Endothelial cell of umbilical vein (primary cell): Measurements from ENCODE around the gene RNF113B. TPM values are rescaled to one million over a fixed set of nuclear protein-coding genes. Genes with fewer than 3 reads are reported as not detected.

Experiments
- BruUV-seq: library from RNA; stranded (reverse); fragments of 400-500 nt; replicated peaks from 2 replicates; lab custom pipeline; 2021; lab: Mats Ljungman, UMichigan
- CTCF ChIA-PET: fragments of 300-600, 350-600 bp; sonication (Branson Sonifier 250); formaldehyde crosslinking; loops from one replicate; lab custom pipeline; 2021; ENCODE audit warnings: antibody characterized with exemption, inconsistent platforms; lab: Charles Lee
- POLR2A ChIA-PET: fragments of 300-600, 350-600 bp; sonication (Branson Sonifier 250); formaldehyde crosslinking; loops from one replicate; lab custom pipeline; 2021; ENCODE audit warnings: antibody characterized with exemption, inconsistent platforms; lab: Charles Lee
- DNase-seq: peaks from one replicate; pipeline ENCODE4 v3.0.0-alpha.2; 2011; ENCODE audit warnings: low read depth, low spot score
- FAIRE-seq: peaks from 2 replicates; lab custom pipeline; 2011; peaks lifted over from hg19 to GRCh38; lab: Jason Lieb, UNC
- H2AFZ ChIP-seq: 2 replicates; pipeline ENCODE4 v1.6.0; 2012; ENCODE audit warnings: low read depth, low read length, control low read depth, inconsistent platforms
- H3K27ac ChIP-seq: 2 replicates; pipeline ENCODE4 v1.5.1; 2011; ENCODE audit warnings: low read depth, mild to moderate bottlenecking, control low read depth, low read length, moderate library complexity; ENCODE audit not compliant: insufficient read depth
- H3K27me3 ChIP-seq, 2 experiments: 2 replicates each; pipeline versions ENCODE4 v1.6.0 to v1.6.1; 2011; ENCODE audit warnings: low read length in 2 of 2, mixed read lengths in 1 of 2; ENCODE audit not compliant: control insufficient read depth in 2 of 2, insufficient read depth in 2 of 2
- H3K36me3 ChIP-seq, 2 experiments: 2 replicates in 1 of 2; 3 replicates in 1 of 2; pipeline ENCODE4 v1.5.1; 2011; ENCODE audit warnings: low read length in 2 of 2, mild to moderate bottlenecking in 1 of 2, moderate library complexity in 1 of 2; ENCODE audit not compliant: control insufficient read depth in 2 of 2, insufficient read depth in 2 of 2; ENCODE audit errors: extremely low read depth in 1 of 2
- H3K4me1 ChIP-seq: 3 replicates; pipeline ENCODE4 v1.5.1; 2011; ENCODE audit warnings: mild to moderate bottlenecking, low read length; ENCODE audit not compliant: control insufficient read depth, insufficient read depth; ENCODE audit errors: extremely low read depth
- H3K4me2 ChIP-seq: 2 replicates; pipeline ENCODE4 v1.6.1; 2011; ENCODE audit warnings: low read length, control low read depth, mixed read lengths; ENCODE audit not compliant: insufficient read depth
- H3K4me3 ChIP-seq, 3 experiments: fragments of 200-600 bp in 1 of 3; sonication (generic), shearing (Covaris generic) in 1 of 3; replicated peaks in 1 of 3; 2 replicates each; pipeline ENCODE4 v1.5.1; 2011 to 2016; ENCODE audit warnings: control low read depth in 3 of 3, low read length in 3 of 3, mild to moderate bottlenecking in 2 of 3, inconsistent platforms in 1 of 3, low read depth in 1 of 3, moderate library complexity in 1 of 3; ENCODE audit not compliant: insufficient read depth in 1 of 3
- H3K79me2 ChIP-seq: 2 replicates; pipeline ENCODE4 v1.6.0; 2012; ENCODE audit warnings: low read length, inconsistent platforms; ENCODE audit not compliant: control insufficient read depth, insufficient read depth
- H3K9ac ChIP-seq: replicated peaks from 2 replicates; pipeline ENCODE3; 2011; ENCODE audit warnings: low read length, control low read depth; ENCODE audit not compliant: insufficient read depth; ENCODE audit errors: extremely low read depth
- H3K9me1 ChIP-seq: replicated peaks from 3 replicates; pipeline ENCODE4 v1.6.0; 2011; ENCODE audit warnings: mild to moderate bottlenecking, low read length; ENCODE audit not compliant: control insufficient read depth, insufficient read depth; ENCODE audit errors: extremely low read depth
- H3K9me3 ChIP-seq: replicated peaks from 2 replicates; pipeline ENCODE4 v1.5.1; 2012; ENCODE audit warnings: low read length, inconsistent platforms; ENCODE audit not compliant: control insufficient read depth, insufficient read depth
- H4K20me1 ChIP-seq: replicated peaks from 2 replicates; pipeline ENCODE3; 2011; ENCODE audit warnings: mild to moderate bottlenecking, low read length; ENCODE audit not compliant: control insufficient read depth, insufficient read depth; ENCODE audit errors: extremely low read depth
- EZH2 ChIP-seq: IDR thresholded peaks from 2 replicates; pipeline ENCODE4 v1.6.1; 2012; ENCODE audit warnings: borderline replicate concordance, low read depth, mild to moderate bottlenecking, moderate library complexity, low read length, inconsistent platforms; ENCODE audit not compliant: severe bottlenecking
- FOS ChIP-seq: IDR thresholded peaks from 2 replicates; pipeline ENCODE4 v1.6.1; 2011; ENCODE audit warnings: mild to moderate bottlenecking, low read length, moderate library complexity, borderline replicate concordance; ENCODE audit not compliant: insufficient read depth
- GATA2 ChIP-seq: IDR thresholded peaks from 2 replicates; pipeline ENCODE4 v1.7.0; 2011; ENCODE audit warnings: low read depth, mild to moderate bottlenecking, moderate library complexity, mixed read lengths, low read length; ENCODE audit not compliant: insufficient read length, insufficient read depth
- JUN ChIP-seq: IDR thresholded peaks from 2 replicates; pipeline ENCODE4 v1.6.1; 2011; ENCODE audit warnings: borderline replicate concordance, low read depth; ENCODE audit not compliant: insufficient read length, insufficient read depth
- MAX ChIP-seq: IDR thresholded peaks from 2 replicates; pipeline ENCODE4 v1.6.1; 2011; ENCODE audit not compliant: insufficient read depth, insufficient read length
- MYC ChIP-seq: IDR thresholded peaks from one replicate; pipeline ENCODE4 v1.6.1; 2011; ENCODE audit warnings: mild to moderate bottlenecking, low read depth, low read length
- POLR2A ChIP-seq: IDR thresholded peaks from 2 replicates; pipeline ENCODE4 v1.6.1; 2012; ENCODE audit warnings: low read depth, mild to moderate bottlenecking, control low read depth, low read length
- POLR2AphosphoS5 ChIP-seq: IDR thresholded peaks from 2 replicates; pipeline ENCODE4 v1.6.1; 2012; ENCODE audit warnings: low read depth, mild to moderate bottlenecking, control low read depth, low read length, moderate library complexity; ENCODE audit not compliant: insufficient read depth
- dilution Hi-C: fragments of 300-500 bp; cut with MboI; formaldehyde crosslinking; loops from one replicate; pipeline ENCODE4 v1.15.0; 2019; ENCODE audit warnings: low sequenced_read_pairs; ENCODE audit not compliant: extremely low pct_ligation_motif_present
- intact Hi-C: fragments of 100-400 bp; cut with micrococcal nuclease; formaldehyde crosslinking; loops from one replicate; pipeline ENCODE4 v1.10.0; 2022
- polyA plus RNA-seq, 4 experiments: library from polyadenylated mRNA; depleted of rRNA in 3 of 4; stranded (reverse) in 3 of 4; unstranded in 1 of 4; fragments of >200 nt; gene quantifications; 2 replicates each; pipeline versions ENCODE4 v1.2.1 to v1.2.3, GENCODE V29; 2011 to 2012; ENCODE audit warnings: missing spikeins in 1 of 4
- total RNA-seq: library from RNA; stranded (reverse); gene quantifications from 2 replicates; pipeline ENCODE4 v1.2.3, GENCODE V29; 2021
- TF ChIP-seq, protein P1 (sequence below), 2 donors: IDR thresholded peaks; 1 replicate in 1 of 2; 2 replicates in 1 of 2; pipeline ENCODE4 v1.5.1; 2011; ENCODE audit warnings: low read length in 2 of 2, mild to moderate bottlenecking in 2 of 2, moderate library complexity in 2 of 2, control low read depth in 1 of 2, inconsistent platforms in 1 of 2, low read depth in 1 of 2; ENCODE audit not compliant: insufficient read depth in 1 of 2; ENCODE audit errors: extremely low read depth in 1 of 2

The RNF113B gene
- total and polyA plus RNA-seq, 2 donors (not counting 3 experiments of a cell fraction or from before 2014, with no cell fraction given): not detected

- Histone ChIP-seq H4K20me1 (no peaks in the 10 kb centered on the region), H3K4me2 (no peak overlapping the region), H3K9ac (no peak overlapping the region), H3K9me3 (no peaks in the 10 kb centered on the region), H3K36me3 (no peaks in the 10 kb centered on the region), H3K4me1 (no peaks in the 10 kb centered on the region), H3K4me3 (no peak overlapping the region), H3K27me3 (peaks cover 7 to 9% of the 10 kb centered on the region in 2 experiments), H3K27ac (no peak overlapping the region), H2AFZ (no peak overlapping the region), H3K79me2 (no peaks in the 10 kb centered on the region), H3K9me1 (no peaks in the 10 kb centered on the region)
- TF ChIP-seq MYC: no peak
- no peak for TF ChIP-seq POLR2A
- TF ChIP-seq EZH2: no peak
- no peak for TF ChIP-seq JUN
- CTCF ChIA-PET: no interaction called here
- FAIRE-seq (no peak), DNase-seq (no peak)
- no TSS peak for BruUV-seq
- POLR2A ChIA-PET: no interaction called here
- dilution Hi-C loops: no loop called here
- intact Hi-C loops: no loop called here
Measured at GRCh38 chr13:98134901-98135300, 42.2 kb downstream of the RNF113B start.

- H3K27me3 ChIP-seq: peaks cover 4 to 9% of the 10 kb centered on the region in 2 experiments
- H3K4me2 ChIP-seq: no peak overlapping the region
- no peaks in the 10 kb centered on the region for H3K9me3 ChIP-seq
- DNase-seq (no peak), FAIRE-seq (no peak)
- no peak overlapping the region for H3K9ac ChIP-seq
- POLR2A ChIA-PET: no interaction called here
- no peaks in the 10 kb centered on the region for H4K20me1 ChIP-seq
- H3K36me3 ChIP-seq: no peaks in the 10 kb centered on the region
- no peaks in the 10 kb centered on the region for H3K4me1 ChIP-seq
- H3K27ac ChIP-seq: no peak overlapping the region
- H3K9me1 ChIP-seq: no peaks in the 10 kb centered on the region
- CTCF ChIA-PET: no interaction called here
- intact Hi-C loops (no loop called here), dilution Hi-C loops (no loop called here)
- no peak overlapping the region for H3K4me3 ChIP-seq
- H3K79me2 ChIP-seq: no peaks in the 10 kb centered on the region
- H2AFZ ChIP-seq: no peak overlapping the region
- TF ChIP-seq POLR2AphosphoS5 (no peak), MAX (no peak), JUN (no peak), MYC (no peak), POLR2A (no peak), EZH2 (no peak), FOS (no peak), GATA2 (no peak)
- TF ChIP-seq, protein P1, sequence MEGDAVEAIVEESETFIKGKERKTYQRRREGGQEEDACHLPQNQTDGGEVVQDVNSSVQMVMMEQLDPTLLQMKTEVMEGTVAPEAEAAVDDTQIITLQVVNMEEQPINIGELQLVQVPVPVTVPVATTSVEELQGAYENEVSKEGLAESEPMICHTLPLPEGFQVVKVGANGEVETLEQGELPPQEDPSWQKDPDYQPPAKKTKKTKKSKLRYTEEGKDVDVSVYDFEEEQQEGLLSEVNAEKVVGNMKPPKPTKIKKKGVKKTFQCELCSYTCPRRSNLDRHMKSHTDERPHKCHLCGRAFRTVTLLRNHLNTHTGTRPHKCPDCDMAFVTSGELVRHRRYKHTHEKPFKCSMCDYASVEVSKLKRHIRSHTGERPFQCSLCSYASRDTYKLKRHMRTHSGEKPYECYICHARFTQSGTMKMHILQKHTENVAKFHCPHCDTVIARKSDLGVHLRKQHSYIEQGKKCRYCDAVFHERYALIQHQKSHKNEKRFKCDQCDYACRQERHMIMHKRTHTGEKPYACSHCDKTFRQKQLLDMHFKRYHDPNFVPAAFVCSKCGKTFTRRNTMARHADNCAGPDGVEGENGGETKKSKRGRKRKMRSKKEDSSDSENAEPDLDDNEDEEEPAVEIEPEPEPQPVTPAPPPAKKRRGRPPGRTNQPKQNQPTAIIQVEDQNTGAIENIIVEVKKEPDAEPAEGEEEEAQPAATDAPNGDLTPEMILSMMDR (IDR thresholded peaks at IDR 0.05; ENCODE audit: extremely low read depth in 1 of 2, insufficient read depth in 1 of 2, low read depth in 1 of 2, low read length in 2 of 2): no peak
- BruUV-seq: no TSS peak
Measured at GRCh38 chr13:98133946-98134345, 43.1 kb downstream of the RNF113B start.
